CD1c-positive myeloid dendritic cell (primary cell): ENCODE measurements around the gene MAST4.

Experiments used
- DNase-seq: peaks from one replicate; pipeline ENCODE4 v3.0.0-alpha.2; 2016; ENCODE audit errors: extremely low spot score

MAST4 gene

GRCh38 chr5:66874004-66874403, 277.8 kb downstream of the MAST4 start:
- no peak for DNase-seq

GRCh38 chr5:66875315-66875714, 279.1 kb downstream of the MAST4 start:
- peak; percentile 70 for DNase-seq

GRCh38 chr5:66876266-66876807, 280.1 kb downstream of the MAST4 start:
- no peak for DNase-seq

DNA sequence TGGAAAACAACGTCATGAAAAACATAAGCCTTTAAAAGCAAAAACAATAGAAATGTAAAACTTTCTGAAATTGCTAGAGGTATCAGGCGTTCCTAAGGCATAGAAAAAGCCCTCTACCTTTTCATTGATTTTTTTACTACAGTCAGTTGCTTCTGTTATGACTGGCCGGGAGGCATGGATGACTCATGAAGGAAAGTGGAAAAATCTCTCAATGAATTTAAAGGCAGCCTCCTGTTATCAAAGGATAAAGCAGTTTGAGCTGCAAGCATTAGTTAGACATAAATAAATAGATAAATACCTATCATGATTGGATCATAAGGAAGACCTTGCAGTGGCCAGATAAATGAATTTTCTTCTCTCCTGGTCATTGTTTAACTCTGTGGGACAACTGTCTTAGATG, 281.6 kb downstream of the MAST4 start:
- DNase-seq, result no peak

- peak; percentile 5 for DNase-seq
Measured at GRCh38 chr5:66880401-66880800, 284.2 kb downstream of the MAST4 start.

DNA sequence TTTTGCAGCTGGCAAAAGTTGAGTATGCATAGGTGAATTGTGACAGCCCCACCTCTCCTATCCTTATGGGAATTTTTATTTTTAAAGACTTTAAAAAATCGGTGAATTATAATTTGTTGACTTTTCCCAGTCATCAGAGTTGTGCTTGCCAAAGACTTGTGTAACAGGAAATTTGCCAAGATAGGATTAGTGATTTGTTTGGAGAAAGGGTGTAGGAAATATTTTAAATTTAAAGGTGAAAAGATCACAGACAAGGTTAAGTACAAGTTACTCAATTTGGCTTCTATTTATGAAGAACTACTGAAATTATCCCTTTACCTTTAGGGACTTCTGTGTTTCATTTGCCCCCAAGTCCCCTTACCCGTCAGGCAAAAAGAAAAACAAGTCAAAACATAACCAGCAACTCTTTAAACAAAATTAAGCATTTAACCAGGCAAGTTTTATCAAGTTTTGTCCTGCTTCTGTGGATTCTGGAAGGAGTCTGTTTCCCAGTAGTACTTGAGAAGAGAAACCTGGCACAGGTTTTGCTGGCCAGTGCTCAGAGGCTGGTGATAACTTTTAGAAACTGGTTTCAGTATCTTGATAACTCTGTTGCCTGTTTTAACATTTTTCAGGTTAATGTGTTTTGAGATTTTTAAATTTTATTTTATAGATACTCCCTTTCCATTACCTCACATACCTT, 285.4 kb downstream of the MAST4 start:
- no peak for DNase-seq

GRCh38 chr5:66882606-66883227, 286.5 kb downstream of the MAST4 start:
- no peak for DNase-seq

DNA sequence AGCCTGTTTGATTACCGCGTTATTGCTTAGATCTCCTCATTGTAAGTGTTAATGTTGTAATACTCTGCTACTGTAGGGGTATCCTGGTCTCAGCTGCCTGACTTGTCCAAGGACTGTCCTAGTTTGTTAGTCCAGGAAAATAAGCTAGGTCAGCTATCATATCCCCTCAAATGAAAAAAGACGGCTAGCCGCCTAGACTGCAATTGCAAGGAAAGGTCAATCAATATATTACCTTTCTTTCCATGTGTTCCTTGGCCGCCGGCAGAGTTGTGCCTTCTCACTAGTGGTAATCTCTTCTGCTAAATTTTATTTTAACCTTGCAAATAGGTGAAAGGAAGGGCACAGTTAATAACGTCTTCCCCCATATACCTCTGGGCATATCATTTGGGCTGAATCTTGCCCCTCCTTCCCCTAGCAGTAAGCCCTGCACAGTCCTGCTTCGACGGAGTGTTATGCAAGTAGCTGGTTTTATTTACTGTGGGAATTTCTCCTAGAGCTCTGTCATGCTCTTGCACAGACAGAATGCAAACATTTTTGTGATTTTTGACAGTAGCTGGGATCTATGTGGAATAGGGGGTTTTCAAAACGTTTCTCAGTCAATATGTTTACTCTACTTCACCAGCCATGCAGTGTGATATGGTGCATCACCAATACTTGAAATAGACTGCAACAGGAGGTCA, 288.5 kb downstream of the MAST4 start:
- DNase-seq, result no peak

DNA sequence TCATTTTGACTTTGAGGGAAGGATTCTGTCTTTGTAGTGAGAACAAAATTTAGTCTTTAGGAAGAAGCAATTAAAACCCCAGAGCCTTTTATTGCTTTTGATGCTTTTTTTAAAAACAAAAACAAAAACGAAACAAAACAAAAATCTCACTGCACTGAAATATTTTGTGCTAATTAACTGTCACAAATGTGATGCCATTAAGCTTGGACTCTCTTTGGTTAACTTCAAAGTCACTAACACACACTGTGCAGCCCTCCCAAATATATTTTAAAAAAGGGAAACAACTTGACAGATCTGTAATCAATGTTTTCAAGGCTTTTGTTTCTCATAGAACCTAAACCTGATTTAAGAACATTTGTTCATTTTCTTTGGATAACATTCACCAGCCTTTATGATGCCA, 290.7 kb downstream of the MAST4 start:
- DNase-seq, result no peak

DNA sequence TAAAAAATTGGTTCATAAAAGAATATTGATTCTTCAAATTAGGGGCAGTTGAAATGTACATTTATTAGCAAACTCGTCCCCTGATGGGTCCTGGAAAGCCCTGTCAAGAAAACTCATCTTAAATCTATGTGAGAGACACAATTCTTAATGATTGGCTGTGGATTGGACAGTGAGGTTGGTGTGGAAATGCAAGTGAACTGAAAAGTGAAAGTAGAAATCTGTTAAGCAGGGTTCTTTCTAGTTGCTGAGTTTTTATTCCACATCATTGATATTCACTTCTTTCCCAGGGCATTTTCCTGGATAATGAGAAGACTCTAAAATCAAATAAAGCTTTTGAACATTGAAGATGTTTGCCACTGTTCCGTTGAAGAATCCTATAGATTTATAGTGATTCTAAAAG, 292.4 kb downstream of the MAST4 start:
- no peak for DNase-seq

DNA sequence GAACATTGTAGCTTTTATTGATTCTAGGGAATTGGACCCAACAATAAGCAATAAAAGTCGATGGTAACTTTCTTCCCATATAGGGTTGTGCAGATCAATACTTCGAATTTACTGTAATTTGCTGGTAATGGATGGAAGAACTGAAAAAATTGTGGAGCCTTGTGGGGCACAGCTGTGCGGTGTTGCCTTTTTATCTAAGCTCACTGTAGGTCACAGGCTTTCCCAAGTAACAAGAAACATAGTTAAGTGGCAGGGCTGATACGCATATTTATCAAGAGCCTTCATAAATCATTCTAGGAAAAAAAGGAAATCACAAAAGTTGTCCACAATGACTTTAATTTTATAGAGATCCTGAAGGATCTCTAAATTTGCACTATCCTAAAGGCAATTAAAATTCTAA, 292.9 kb downstream of the MAST4 start:
- DNase-seq, result no peak

DNA sequence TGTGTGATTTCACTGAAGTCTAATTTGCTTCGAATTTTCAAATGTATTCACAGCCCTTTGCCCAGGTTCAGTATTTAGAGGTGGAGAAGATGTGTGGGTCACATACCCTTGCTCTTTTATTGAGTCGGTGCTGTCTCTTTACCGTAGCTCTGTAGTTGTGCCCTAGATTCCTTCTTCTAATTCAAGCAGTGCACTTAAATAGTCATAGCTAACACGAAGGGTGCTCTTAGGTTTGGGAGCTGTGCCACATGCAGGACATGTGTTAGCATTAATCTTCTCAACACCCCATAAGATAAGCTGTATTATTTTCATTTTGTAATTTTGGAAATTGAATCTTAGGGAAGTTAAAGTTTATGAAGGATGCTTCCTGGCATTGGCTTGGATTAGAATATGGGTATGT, 293.3 kb downstream of the MAST4 start:
- no peak for DNase-seq

GRCh38 chr5:66891184-66891925, 295.2 kb downstream of the MAST4 start:
- no peak for DNase-seq

- no peak for DNase-seq
Measured at GRCh38 chr5:66892716-66893115, 296.5 kb downstream of the MAST4 start.

GRCh38 chr5:66894480-66895240, 298.5 kb downstream of the MAST4 start:
- DNase-seq, result no peak

DNA sequence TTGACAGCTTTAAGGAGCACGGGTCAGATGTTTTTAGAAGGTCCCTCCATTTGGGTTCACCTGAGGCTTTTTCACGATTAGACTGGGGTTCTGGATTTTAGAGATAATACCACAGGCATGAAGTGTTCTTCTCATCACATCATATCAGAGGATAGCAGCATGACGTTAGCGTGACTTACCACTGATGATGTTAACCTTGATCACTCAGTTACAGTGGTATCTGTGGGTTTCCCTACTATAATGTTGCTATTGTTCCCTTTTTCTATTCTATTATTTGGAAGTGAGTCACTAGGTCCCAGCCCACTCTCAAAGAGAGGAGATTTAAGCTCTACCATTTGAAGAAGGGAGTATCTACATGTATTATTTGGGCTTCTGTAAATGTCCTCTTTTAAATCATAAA, 300.0 kb downstream of the MAST4 start:
- DNase-seq, result peak; percentile 27

DNA sequence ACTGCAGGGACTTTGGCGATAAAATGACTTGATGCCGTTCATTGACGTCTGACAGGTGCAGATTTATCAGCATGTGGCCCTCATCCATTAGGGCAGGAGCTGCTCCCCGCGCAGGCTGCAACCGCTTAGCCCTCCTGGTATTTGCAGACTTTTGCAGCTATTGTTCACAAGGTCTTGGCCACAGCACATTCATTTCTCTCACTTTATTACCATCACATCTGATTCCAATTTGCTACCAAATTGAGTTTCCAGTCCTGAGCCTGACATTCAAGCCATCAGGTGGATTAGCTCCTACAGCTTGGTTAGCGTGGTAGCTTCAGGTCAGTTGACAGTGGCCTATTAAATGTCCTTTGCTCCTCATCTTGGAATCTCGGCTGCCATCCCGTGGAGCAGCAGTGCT, 301.2 kb downstream of the MAST4 start:
- no peak for DNase-seq

GRCh38 chr5:66898241-66898995, 302.2 kb downstream of the MAST4 start:
- no peak for DNase-seq

GRCh38 chr5:66903218-66903617, 307.0 kb downstream of the MAST4 start:
- DNase-seq, result no peak

DNA sequence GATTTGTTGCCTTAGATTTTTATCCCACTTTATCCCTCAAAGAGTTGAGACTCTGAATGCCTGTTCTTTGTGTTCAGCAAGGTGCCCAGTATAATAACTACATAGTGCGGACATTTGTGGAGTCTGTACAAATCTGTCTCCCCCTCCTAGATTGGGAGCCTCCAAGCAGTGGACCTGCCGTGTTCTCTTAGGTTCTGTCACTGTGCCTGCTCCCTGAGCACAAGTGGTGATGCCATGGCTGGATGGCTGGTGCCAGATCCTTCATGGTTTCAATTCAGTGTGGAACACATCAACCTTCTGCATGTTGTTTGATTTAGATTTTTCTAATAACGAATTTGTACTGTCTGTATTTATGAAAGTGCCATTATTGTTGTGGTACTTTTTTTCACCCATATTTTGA, 307.5 kb downstream of the MAST4 start:
- DNase-seq, result no peak

GRCh38 chr5:66904189-66904588, 308.0 kb downstream of the MAST4 start:
- DNase-seq, result no peak
